SU-DHL-6 (cell line): Measurements from ENCODE around the gene DNAAF3.

Experiments
- EZH2phosphoT487 ChIP-seq: fragments of 200-600 bp; sonication (generic), shearing (Covaris generic); conservative IDR thresholded peaks from 2 replicates; pipeline ENCODE4 v1.6.1; 2018; ENCODE audit warnings: mild to moderate bottlenecking, antibody characterized with exemption, low read length, moderate library complexity, mixed read lengths
- TF ChIP-seq, protein P1 (sequence below): fragments of 200-600 bp; sonication (generic); IDR thresholded peaks from one replicate; pipeline ENCODE4 v1.5.1; 2017; ENCODE audit warnings: antibody characterized with exemption, mild to moderate bottlenecking, low read length, moderate library complexity; ENCODE audit not compliant: insufficient read depth, poor library complexity, severe bottlenecking

DNA sequence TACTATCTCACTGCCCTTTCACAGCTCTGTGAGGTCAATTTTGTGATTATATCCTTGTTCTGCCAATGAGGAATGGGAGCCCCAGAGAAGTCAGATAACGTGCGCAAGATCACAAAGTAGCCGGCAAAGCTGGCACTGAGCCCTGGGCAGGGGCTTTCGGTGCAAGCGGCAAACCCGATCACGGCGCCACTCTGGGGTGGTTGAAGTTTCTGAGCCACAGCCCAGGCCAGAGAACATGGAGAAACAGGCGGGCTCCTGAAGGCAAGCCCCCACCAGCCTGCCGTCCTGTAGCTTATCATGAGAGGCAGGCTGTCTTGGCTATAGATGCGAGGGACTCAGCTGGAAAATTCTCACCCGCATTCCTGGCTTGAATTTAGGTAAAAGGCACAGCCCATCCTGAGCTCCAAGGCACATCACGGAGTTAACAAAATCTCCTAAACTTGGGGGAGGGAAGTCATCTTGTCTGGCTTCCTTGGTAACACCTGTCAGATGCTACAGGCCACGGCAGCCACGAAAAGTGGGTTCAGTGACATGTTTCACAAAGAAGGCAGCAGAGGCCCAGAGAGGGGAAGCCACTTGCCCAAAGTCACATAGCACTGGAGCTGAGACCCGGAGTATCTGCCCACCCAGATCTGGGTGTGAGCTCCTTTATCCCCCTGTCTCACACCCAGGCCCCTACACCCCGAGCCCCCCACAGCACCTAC, 29.9 kb downstream of the DNAAF3 start:
- TF ChIP-seq, protein P1, sequence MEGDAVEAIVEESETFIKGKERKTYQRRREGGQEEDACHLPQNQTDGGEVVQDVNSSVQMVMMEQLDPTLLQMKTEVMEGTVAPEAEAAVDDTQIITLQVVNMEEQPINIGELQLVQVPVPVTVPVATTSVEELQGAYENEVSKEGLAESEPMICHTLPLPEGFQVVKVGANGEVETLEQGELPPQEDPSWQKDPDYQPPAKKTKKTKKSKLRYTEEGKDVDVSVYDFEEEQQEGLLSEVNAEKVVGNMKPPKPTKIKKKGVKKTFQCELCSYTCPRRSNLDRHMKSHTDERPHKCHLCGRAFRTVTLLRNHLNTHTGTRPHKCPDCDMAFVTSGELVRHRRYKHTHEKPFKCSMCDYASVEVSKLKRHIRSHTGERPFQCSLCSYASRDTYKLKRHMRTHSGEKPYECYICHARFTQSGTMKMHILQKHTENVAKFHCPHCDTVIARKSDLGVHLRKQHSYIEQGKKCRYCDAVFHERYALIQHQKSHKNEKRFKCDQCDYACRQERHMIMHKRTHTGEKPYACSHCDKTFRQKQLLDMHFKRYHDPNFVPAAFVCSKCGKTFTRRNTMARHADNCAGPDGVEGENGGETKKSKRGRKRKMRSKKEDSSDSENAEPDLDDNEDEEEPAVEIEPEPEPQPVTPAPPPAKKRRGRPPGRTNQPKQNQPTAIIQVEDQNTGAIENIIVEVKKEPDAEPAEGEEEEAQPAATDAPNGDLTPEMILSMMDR = no peak
- no peak for TF ChIP-seq EZH2phosphoT487
